Measurements from ENCODE around the gene SLC17A4.

DNA sequence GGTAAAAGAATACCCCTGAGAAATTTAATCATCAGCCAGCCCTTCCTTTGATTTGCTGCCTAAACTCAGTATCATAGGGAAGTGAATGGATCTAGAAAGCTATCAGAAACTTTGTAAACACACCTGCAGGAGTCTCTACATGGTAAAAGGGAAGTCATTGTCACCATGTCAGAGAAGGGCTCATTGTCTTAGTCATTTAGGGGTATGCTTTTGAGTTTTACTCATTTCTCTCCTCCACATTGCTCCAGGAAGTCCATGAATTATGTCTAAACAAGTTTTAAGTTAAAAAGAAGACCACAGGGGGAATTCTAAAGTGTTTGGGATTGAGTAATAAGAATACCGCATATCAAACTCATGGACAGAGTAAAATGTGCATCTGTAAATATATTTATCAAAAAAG, 74.8 kb downstream of the SLC17A4 start:
- TF ChIP-seq, protein P1, sequence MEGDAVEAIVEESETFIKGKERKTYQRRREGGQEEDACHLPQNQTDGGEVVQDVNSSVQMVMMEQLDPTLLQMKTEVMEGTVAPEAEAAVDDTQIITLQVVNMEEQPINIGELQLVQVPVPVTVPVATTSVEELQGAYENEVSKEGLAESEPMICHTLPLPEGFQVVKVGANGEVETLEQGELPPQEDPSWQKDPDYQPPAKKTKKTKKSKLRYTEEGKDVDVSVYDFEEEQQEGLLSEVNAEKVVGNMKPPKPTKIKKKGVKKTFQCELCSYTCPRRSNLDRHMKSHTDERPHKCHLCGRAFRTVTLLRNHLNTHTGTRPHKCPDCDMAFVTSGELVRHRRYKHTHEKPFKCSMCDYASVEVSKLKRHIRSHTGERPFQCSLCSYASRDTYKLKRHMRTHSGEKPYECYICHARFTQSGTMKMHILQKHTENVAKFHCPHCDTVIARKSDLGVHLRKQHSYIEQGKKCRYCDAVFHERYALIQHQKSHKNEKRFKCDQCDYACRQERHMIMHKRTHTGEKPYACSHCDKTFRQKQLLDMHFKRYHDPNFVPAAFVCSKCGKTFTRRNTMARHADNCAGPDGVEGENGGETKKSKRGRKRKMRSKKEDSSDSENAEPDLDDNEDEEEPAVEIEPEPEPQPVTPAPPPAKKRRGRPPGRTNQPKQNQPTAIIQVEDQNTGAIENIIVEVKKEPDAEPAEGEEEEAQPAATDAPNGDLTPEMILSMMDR (IDR thresholded peaks at IDR 0.05), result no peak
- no peak for TF ChIP-seq POLR2A (IDR thresholded peaks at IDR 0.05)

Data from thyroid gland (tissue), 4 donors.